GM18517 (cell line): ENCODE data around the gene HKDC1.
"Not testable (repeated sequence)": the region's sequence is repeated elsewhere in the genome, so short reads cannot be mapped to it uniquely, and the experiment has no call there.

Experiments
- ATAC-seq: cut with Tn5 transposase; IDR thresholded peaks from one replicate; pipeline ENCODE4 v1.9.1; 2021; ENCODE audit warnings: mild to moderate bottlenecking, moderate library complexity; ENCODE audit not compliant: unreplicated experiment

HKDC1 gene

DNA sequence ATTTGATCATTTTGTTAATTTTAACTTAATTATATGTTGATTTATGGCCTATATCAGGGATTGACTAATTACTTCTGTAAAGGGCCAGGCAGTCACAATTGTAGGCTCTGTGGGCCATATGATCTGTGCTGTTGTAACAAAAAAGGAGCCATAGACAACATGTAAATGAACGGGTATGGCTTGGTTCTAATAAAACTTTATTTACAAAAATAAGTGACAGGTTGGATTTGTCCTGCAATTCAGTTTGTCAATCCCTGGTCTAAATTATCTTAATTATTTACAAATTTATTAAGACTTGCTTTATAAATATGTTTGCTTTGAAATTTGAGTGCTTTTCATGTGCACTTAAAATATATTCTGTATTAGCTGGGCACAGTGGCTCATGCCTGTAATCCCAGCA is 55.3 kb downstream of the HKDC1 start:
- no peak for ATAC-seq

DNA sequence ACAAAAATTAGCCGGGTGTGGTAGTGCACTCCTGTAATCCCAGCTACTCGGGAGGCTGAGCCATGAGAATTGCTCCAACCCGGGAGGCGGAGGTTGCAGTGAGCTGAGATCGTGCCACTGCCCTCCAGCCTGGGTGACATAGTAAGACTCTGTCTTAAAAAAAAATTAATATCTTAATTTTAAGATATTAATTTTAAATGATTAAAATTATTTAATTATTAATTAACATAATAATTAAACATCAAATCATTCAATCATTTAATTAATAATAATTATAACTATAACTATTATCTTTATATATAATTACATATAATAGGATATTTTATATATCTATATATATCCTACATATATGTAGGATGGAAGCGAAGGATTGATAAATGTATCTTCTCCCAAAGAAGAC is 56.4 kb downstream of the HKDC1 start:
- ATAC-seq = no peak

DNA sequence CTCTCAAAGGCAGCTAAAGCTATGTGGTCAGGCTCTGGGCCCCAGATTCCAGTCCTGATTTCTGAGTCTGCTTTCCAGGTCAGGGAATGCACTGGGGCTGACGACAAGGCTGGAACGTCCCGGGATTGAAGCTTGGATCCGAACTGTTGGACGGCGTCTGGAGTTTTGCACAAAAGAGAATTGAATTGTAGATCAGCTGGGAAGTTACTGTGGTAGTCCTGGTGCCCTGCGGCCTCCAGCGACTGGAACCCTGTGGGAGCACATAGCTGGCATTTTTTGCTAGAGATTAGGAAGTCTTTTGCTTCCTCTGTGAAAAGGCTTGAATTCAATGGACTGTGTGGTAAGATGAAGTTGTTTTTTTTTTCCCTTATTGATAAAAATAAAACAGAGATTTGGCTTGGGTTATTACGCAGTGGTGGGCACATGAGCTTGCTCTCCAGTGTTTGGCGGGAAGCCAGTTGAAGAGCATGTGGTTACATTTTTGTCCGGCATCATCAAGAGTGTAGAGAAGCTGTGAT is 58.4 kb downstream of the HKDC1 start, which contains the start of gene HK1:
Gene HK1, plus strand, starts transcription at position 51 of the 518 bp plus-strand sequence.
- ATAC-seq = no peak

DNA sequence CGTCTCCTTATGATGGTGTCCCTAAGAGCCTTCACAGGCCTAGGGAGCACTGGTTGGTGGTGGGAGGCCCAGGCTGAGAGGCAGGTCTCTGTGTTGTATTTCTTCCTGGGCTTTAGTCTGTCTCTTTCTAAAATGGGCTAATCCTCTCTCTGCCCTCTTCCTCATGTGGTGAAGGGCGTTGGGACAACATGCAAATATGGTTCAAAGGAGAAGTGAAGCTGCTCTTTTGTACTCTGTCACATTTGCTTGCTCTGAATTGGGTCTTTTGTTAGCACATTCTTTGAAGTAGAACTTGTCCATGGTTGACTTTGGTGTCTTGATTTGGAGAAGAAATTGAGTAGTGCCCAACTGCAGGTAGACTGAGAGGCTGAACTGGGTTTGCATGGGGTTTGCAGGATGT is 59.0 kb downstream of the HKDC1 start:
- no peak for ATAC-seq

DNA sequence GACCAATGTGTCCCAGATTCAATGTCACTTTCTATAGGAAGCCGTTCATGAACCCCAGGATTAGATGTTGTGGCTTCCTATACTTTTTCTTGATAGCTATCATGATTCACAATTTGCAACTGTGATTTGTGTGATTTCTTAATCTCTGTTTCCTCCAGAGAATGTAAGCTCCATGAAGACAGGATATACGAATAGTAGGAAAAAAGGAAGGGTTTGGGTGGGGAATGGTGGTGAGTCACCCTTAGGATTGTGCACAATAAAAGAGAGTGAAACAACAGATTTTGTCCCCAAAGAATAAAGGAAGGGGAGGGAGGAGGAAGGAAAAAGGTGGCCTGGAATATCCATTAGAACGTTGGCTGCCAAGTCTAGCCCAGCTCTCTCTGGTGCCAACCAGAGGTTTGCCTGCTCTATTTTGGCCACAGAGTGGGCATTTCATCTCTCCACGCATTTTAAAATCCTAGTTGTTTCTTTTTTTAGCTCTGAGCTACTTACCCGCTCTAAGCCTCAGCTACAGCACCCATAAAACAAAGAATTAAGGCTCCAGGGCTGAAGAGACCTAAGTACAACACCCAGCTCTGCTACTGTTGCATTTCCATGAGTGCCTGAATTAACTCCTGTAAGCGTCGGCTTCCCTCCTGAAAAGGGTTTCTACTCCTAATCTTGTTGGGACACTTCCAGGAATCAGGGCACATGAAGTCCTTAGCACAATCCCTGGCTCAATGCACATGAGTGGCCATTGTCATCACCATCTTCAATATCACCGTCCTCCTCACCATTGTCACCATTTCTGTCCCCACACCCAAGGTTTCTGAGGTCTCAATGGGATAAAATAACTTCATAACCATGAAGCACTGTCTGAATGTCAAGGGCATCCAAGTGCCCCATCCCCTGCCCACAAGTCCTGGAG is 61.6 kb downstream of the HKDC1 start:
- ATAC-seq = no peak

DNA sequence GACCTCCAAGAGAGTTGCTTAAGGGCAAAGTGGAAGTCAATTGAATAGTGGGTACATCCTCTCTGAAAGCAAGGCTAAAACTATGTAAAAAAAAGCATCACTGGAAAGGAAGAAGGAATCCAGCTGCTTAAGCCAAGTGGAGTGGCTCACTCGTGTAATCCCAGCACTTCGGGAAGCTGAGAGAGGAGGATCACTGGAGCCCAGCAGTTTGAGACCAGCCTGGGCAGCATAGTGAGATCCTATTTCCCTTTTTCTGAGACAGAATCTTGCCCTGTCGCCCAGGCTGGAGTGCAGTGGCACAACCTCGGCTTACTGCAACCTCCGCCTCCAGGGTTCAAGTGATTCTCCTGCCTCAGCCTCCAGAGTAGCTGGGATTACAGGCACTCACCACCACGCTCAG is 64.3 kb downstream of the HKDC1 start:
- ATAC-seq = not testable (repeated sequence)

DNA sequence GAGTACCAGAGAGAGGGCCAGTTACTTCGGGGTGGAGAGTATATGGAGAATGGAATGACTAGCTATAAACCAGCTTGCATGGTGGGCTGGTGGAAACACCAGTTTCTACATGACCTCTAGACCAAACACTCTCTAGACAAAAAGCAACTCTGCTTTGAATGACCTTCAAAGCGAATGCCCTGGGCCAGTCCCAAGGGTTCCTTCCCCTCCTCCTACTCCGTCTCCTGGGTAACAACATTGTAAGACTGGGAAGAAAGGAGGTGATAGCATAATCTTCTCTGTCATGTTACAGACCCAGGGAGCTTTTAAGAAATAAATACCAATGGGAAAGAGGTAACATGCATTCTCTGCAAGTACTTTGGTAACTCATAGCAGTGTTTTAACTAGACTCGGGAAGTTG is 65.6 kb downstream of the HKDC1 start:
- ATAC-seq = no peak

DNA sequence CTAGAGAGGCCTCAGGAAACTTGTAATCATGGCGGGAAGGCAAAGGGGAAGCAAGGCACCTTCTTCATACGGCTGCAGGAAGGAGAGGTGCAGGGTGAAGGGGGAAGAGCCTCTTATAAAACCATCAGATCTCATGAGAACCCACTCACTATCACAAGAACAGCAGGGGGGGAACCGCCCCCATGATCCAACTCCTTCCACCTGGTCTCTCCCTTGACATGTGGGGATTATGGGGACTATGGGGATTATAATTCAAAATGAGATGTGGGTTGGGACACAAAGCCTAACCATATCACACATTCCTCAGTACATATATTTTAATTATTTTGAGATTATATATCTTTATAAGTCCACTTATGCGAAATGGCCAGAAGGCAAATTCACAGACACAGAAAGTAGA is 67.0 kb downstream of the HKDC1 start:
- no peak for ATAC-seq

DNA sequence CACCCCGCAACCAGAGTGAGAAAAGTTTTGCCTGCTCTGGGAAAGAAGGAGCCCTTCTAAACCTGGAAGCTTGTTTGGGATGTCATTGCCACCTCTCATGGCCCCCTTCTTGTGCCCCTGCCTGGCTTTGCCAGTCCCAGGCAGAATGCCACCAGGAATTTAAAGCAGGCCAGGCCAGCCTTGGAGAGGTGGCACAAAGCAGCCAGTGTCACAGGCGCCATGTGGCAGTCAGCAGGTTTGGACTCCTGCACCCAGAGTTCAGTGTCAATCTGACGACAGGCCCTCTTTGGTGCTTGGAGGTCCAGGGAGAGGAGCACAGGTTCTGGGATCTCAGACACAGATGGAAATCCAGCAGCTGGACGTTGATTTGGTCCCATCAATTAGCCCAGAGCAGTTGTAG is 70.9 kb downstream of the HKDC1 start:
- ATAC-seq = no peak

DNA sequence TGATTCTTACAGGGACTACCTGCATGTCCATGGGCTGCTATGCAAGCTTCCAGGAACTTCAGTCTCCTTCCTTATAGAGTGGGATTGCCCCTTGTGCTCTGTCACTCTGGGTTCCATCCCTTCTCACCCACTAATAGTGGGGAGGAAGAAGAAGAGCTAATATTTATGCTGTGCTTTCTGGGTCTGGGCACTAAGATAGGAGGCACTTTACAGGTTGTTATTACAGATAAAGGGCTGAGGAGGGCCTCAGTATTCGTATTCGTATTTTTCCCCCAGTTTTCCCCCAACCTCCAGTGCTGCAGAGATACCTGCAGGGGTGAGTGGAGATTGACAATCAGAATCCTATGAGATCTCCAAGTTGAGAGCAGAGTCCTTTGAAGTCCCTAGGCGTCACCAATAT is 72.3 kb downstream of the HKDC1 start:
- ATAC-seq = no peak

DNA sequence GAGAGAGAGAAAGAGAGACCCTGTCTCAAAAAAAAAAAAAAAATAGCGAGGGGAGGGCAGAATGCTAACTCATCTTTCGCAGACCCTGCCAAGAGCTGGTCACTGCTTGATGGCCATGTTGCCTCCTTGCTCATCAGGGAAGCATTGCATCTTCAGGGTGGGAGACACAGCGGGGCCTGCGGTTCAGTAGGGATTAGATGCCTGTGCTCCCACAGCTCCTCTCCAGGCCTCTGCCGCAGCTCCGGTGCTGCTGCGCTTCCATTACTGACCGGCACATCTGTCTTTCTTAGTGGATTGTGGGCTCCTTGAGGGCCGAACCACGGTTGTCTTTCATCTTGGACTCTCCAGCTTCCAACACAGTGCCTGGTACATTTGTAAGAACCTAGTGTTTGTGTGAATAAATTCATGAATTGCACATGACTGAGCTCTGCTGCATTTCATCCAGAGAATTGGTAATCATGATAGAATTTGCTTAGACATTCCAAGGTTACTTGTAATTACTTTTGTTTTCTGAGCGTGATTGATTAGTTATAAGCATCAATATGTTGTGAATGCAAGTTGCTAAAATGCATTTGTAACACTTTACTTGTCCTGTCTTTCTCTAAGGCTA is 75.0 kb downstream of the HKDC1 start:
- no peak for ATAC-seq

DNA sequence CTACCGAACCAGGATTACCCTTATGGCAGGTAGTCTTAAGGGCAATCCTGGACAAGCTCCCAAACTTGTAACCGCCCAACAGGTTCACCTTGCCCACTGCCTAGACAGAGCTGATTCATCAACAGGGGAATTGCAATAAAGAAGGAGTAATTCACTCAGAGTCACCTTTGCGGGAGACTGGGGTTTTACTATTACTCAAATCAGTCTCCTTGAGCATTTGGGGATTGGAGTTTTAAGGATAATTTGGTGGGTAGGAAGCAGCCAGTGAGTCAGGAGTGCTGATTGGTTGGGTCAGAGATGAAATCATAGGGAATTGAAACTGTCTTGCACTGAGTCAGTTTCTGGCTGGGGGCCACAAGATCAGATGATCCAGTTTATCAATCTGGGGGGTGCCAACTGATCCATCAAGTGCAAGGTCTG is 83.5 kb downstream of the HKDC1 start:
- ATAC-seq = no peak

DNA sequence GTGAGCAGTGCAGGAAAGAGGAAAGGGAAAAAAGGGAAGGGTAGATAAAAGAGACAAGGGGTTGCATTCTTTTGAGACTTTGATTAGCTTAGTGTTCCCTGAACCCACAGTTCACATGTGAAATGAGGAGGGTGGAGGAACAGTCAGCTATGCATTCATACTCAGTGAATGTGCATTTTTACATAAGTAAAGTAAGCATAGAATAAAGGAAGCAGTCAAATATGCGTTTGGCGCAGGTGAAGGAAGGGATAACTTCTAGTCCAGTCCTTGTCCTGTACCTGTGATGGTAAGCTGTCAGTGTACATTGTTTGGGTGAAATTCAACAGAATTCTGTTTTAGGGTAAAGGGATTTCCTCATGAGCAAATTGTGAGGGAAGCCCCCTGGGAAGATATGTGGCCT is 86.3 kb downstream of the HKDC1 start:
- no peak for ATAC-seq

DNA sequence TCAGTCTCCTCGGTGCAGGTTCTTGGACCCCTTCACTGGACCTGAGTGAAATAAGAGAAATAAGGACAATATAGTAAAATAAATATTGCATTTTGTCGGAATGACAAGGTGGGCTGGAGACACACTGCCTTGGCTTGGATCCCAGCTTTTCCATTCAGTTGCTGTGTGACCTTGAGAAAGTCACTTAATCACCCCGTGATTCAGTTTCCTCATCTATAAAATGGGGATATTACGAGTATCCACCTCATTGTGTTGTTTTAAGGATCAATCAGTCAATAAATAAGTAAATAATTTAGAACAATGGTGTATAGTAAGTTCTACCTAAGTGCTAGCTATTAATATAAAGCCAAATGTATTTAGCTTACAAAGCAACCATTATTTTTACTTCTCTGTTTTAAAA is 87.3 kb downstream of the HKDC1 start:
- ATAC-seq = no peak

DNA sequence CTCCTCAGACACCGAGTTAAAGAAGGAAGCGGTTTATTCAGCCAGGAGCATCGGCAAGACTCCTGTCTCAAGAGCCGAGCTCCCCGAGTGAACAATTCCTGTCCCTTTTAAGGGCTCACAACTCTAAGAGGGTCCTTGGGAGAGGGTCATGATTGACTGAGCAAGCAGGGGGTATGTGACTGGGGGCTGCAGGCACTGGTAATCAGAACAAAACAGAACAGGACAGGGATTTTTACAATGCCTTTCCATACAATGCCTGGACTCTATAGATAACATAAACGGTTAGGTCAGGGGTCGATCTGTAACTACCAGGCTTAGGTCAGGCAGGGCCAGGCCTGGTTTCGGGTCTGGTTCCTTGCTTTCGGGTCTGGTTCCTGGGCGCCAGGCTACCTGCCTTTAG is 88.2 kb downstream of the HKDC1 start:
- ATAC-seq = not testable (repeated sequence)

DNA sequence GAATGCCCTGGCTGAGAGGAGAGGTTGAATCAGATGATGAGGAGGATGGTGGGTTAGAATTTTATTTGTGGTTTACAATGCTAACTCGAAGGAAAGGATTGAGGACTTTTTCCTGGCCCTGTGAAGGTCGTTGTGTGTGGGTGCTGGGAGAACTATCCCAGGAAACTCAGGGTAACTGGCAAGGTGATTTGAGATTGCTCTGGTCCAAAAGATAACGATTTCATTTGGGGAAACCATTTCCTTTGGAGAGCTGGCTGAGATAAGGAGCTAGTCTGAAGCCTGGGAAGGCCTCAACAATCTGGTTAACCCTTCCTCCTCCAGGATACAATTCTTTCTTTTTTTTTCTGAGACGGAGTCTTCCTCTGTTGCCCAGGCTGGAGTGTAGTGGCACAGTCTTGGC is 91.2 kb downstream of the HKDC1 start:
- no peak for ATAC-seq

DNA sequence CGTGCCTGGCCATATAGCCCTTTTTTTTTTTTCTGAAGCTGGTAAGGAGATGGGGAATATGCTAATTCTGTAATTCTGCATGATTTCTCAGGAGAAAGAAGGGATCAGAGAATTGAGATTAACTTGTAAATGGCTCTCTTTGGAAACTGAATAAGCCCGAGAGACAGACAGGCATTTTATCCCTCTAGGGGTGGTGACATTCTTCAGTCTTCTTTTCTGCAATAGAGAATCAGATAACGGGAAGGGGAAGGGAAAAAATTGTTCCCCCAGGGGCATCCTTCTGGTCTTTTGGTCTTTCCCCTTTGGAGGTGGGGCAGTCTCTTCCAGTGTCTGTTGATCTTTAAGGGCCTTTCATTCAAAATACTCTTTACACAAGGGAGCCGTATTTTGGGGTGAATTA is 92.4 kb downstream of the HKDC1 start:
- ATAC-seq = no peak

DNA sequence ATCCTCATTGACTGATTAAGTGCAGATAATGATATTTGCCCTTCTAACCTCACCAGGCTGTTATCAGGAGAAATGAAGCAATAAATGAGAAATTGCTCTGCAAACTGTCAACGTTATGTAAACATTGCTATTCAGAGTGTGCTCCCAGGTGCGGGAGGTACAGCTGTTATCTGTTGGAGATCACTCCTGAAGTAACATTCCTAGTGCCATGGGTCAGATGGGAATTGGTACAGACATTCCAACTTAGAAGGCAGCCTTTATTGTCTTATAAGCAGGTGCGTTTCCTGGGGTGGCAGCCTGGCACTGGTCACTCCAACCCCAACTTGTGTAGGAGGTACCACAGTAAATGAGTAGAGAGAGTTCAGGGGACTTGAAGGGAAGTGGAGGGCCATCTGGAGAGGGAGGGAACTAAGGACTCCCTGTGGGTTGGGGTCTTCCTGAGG is 95.0 kb downstream of the HKDC1 start:
- ATAC-seq = no peak

DNA sequence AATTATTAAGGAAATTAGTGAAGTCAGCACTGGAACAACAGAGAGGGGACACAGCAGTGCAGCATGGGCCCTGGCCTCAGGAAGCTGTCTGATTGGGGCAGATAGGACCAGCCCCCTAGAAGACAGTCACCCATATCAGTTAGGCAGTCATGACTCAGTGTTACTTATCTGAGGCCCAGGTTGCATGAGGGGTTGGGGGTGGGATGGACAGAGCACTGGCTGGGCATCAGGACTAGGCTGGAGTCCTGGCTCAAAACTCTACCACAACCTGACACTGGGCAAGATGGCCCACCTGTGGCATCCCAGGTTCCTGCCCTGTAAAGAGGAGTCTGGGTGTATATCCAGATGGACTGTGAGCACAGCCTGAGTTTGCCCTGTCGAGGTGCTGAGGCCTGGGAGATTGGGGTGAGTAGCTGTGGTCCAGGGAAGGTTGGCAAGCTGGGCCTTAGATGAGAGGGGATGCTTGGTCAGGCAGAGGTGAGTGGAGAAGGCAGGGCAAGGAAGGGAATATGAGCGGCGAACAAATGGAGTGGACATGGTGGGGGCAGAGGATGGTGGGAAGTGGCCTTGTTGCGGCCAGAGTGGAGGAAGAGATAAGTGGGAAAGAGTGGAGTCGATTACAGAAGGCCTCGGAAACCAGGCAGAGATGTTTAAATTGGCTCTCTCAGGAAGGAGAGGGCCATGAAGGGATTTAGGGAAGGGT is 95.6 kb downstream of the HKDC1 start:
- no peak for ATAC-seq

DNA sequence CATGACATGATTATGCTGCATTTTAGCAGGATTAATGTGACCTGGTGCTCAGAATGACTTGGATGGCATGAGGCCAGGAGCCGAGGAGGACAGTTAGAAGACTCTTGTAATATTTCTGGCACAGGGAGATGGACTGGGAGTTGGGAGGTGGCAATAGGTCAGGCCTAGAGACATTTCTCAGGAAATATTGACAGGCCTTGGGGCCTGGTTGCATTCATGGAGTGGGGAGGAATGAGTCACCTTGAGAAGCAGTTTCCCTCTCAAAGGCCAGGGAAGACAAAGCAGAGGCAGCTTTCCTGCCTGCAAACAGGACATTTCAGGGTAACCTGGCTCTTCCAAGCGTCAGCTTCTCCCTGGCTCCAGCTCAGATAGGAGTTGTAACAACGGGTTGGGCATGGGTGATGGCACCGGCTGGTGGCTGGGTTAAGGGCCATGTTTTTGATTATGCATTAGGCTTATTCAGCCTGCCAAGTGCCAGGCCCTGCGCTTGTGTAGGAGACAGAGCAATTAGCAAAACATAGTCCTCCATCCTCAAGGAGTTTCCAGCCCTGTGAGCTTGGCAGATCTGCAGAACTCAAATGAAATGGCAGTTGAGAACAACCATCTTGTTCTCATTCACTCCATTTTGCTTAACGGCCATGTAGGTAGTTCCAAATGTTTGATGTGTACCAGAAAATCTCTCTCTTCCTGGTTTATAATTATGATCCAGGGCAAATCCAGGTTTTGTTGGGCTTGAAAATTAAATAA is 96.4 kb downstream of the HKDC1 start:
- no peak for ATAC-seq
